Measurements from ENCODE around the gene POU6F1.

DNA sequence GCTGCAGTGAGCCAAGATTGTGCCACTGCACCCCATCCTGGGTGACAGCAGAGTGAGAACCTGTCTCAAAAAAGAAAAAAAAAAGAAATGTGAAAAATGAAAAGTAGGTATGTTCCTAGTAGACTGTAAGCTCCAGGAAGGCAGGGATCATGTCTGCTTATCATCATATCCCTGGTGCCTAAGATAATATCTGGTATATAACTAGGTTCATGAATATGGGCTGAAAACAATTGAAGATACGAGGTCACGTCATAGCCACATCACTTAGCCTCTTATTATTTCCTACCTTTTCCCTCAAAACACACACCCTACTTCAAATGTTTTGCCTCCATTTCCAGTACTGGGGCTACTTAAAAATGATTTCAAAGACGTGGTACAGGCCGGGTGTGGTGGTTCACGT, 3.0 kb downstream of the POU6F1 start:
- TF ChIP-seq CTCF (IDR thresholded peaks at IDR 0.05; ENCODE audit: low read length) (no peak), EZH2 (optimal IDR thresholded peaks at IDR 0.05; ENCODE audit: low read depth, low read length) (no peak), EZH2phosphoT487 (IDR thresholded peaks at IDR 0.05; ENCODE audit: low read length) (no peak)

Data from MM.1S (cell line).